ENCODE results near the gene ABHD17A.
A peak's percentile ranks its signal among the peaks of the same experiment; 100 is the strongest.

ABHD17A gene

GRCh38 chr19:1885398-1886119 is at the start of gene ABHD17A:
ABHD17A (minus strand) TSS chr19:1885496; CDS start chr19:1881566, 3,930 bp downstream.
- peak; percentile 95 to 97 for DNase-seq (ENCODE audit: low read depth in 2 of 2)

GRCh38 chr19:1933942-1934341 is 48.6 kb upstream of the ABHD17A start:
- DNase-seq (ENCODE audit: low read depth in 2 of 2), result no peak

- DNase-seq (ENCODE audit: low read depth in 2 of 2), result no peak
These were observed 47.9 kb upstream of the ABHD17A start for GRCh38 chr19:1933244-1933643.

GRCh38 chr19:1932395-1932794 is 47.1 kb upstream of the ABHD17A start:
- no peak for DNase-seq (ENCODE audit: low read depth in 2 of 2)

- DNase-seq (ENCODE audit: low read depth in 2 of 2), result no peak
These were observed 46.1 kb upstream of the ABHD17A start for GRCh38 chr19:1931445-1931844.

- DNase-seq (ENCODE audit: low read depth in 2 of 2), result peak; percentile 69 to 79
These were observed 43.9 kb upstream of the ABHD17A start for GRCh38 chr19:1929021-1929742.

GRCh38 chr19:1925544-1925943 is 40.2 kb upstream of the ABHD17A start:
- DNase-seq (ENCODE audit: low read depth in 2 of 2), result no peak

GRCh38 chr19:1924320-1924961 is 39.1 kb upstream of the ABHD17A start:
- DNase-seq (ENCODE audit: low read depth in 2 of 2), result no peak

GRCh38 chr19:1923319-1923718 is 38.0 kb upstream of the ABHD17A start:
- DNase-seq (ENCODE audit: low read depth in 2 of 2), result peak in 1 of 2 donors; percentile 30

GRCh38 chr19:1922803-1923202 is 37.5 kb upstream of the ABHD17A start:
- DNase-seq (ENCODE audit: low read depth in 2 of 2), result no peak

- no peak for DNase-seq (ENCODE audit: low read depth in 2 of 2)
These were observed 36.5 kb upstream of the ABHD17A start for GRCh38 chr19:1921825-1922224.

- no peak for DNase-seq (ENCODE audit: low read depth in 2 of 2)
These were observed 36.0 kb upstream of the ABHD17A start for GRCh38 chr19:1921326-1921725.

GRCh38 chr19:1920644-1921043 is 35.3 kb upstream of the ABHD17A start:
- no peak for DNase-seq (ENCODE audit: low read depth in 2 of 2)

- DNase-seq (ENCODE audit: low read depth in 2 of 2), result no peak
These were observed 33.7 kb upstream of the ABHD17A start for GRCh38 chr19:1918975-1919374.

GRCh38 chr19:1917926-1918325 is 32.6 kb upstream of the ABHD17A start:
- no peak for DNase-seq (ENCODE audit: low read depth in 2 of 2)

- DNase-seq (ENCODE audit: low read depth in 2 of 2), result no peak
These were observed 31.9 kb upstream of the ABHD17A start for GRCh38 chr19:1917146-1917545.

GRCh38 chr19:1914826-1915341 is 29.6 kb upstream of the ABHD17A start:
- no peak for DNase-seq (ENCODE audit: low read depth in 2 of 2)

- no peak for DNase-seq (ENCODE audit: low read depth in 2 of 2)
These were observed 28.7 kb upstream of the ABHD17A start for GRCh38 chr19:1913781-1914577.

- no peak for DNase-seq (ENCODE audit: low read depth in 2 of 2)
These were observed 27.6 kb upstream of the ABHD17A start for GRCh38 chr19:1912760-1913505.

- no peak for DNase-seq (ENCODE audit: low read depth in 2 of 2)
These were observed 26.7 kb upstream of the ABHD17A start for GRCh38 chr19:1911995-1912394.

GRCh38 chr19:1911098-1911497 is 25.8 kb upstream of the ABHD17A start:
- DNase-seq (ENCODE audit: low read depth in 2 of 2), result no peak
